ENCODE measurements around the gene RPL36A.

DNA sequence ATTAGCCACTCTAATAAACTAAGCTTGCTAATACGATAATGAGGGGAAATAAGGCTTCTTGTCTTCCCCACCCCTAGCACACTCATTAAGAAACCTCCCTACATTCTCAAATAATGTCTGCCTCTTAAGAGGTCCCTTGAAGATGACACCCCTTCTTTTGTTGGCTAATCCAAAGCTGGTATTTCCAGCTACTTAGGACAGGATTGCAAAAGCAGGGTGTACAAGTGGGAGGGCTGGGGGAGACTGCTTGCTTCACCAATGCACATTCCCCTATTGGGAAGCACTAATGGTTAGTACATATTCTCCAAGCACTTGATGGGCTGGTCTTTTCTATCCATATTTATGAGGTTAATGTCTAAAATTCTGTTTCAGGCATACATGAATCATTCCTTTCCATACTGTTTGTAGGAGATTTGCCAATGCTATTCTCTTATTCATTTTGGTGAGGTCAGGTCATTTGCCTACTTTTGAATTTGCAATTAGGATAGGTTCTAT is 25.5 kb upstream of the RPL36A start:
- TF ChIP-seq POLR2A (IDR thresholded peaks at IDR 0.05) (no peak), CTCF (IDR thresholded peaks at IDR 0.05) (no peak)

Measured in body of pancreas (tissue), 4 donors.